Tongue (tissue), 2 donors: ENCODE results near the gene RAB11FIP3. TPM values are rescaled to one million over a fixed set of nuclear protein-coding genes. Genes with fewer than 3 reads are reported as not detected.

ENCODE experiments used
- DNase-seq: peaks from one replicate; pipeline ENCODE4 v3.0.0-alpha.2; 2015
- total RNA-seq: library from RNA; depleted of rRNA; stranded (reverse); fragments of >200 nt; gene quantifications from one replicate; pipeline ENCODE4 v1.2.3, GENCODE V29; 2014

Gene RAB11FIP3
- total RNA-seq, 1 donor from 2014 or later = 39.2 TPM

DNA sequence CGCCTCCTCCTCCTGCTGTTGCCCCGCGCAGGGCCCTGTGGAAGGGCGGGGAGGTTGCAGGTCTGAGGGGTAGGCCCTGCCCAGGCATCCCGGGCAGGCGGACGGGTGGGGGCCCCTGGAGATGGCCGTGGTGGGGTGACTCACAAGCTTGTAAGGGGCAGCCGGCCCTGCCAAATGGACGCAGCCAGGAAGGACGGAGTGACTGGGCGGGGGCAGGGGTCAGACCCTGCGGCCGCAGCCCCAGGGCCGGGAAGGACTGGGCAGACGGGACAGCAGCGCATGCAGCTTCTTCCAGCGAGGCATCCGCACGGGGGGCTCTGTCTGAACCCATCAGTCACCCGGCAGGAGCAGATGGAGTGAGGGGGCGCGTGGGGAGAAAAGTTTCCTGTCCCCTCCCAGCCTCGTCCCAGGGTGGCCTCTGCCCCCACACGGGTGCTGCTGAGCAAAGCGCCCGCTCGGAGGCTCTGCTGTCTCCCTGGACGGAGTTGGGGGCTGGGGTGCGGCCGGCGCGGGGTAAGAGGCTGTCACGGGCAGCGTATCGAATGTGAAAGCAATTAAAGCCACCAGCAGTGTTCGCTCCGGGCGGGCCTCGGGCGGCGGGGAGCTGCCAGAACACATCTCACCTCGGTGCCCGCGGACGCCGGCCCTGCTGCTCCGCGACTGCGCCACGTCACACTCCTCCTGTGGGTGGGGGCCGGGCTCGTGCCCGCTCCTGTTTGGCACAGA, 129.4 kb downstream of the RAB11FIP3 start:
- no peak for DNase-seq

- peak; percentile 57 for DNase-seq
Measured at GRCh38 chr16:555528-556473, 130.4 kb downstream of the RAB11FIP3 start.

DNA sequence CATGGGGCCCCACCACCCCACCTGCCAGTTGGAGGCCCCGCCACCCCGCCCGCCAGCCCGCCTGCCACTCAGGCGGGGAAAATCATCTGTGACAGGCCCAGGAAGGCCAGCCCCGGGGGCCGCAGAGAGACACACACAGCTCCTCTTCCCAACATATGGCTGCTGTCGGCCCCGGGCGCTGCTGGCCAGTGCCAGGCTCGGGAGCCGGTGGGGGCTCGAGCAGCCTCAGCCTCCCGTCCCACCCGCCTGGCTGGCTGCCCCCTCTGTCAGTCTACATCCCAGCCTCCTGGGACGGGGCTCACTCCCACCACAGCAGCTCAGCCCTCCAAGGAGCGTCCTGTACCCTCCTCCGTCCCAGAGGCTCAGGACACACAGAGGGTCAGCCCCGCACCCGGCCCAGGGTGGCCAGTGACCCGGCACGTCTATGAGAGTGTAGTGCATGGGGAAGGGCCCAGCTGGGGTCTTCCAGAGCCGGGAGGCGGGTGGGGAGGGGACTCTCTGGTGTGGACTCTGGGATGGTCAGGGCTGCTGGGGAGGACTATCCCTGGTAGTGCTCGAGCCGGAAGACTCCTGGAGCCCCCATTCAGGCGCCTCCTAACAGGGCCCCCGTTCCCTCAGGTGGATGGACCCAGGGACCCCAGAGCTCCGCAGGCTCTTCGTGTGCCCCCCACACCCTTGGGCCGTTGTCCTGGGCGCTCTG, 131.2 kb downstream of the RAB11FIP3 start:
- DNase-seq = no peak

DNA sequence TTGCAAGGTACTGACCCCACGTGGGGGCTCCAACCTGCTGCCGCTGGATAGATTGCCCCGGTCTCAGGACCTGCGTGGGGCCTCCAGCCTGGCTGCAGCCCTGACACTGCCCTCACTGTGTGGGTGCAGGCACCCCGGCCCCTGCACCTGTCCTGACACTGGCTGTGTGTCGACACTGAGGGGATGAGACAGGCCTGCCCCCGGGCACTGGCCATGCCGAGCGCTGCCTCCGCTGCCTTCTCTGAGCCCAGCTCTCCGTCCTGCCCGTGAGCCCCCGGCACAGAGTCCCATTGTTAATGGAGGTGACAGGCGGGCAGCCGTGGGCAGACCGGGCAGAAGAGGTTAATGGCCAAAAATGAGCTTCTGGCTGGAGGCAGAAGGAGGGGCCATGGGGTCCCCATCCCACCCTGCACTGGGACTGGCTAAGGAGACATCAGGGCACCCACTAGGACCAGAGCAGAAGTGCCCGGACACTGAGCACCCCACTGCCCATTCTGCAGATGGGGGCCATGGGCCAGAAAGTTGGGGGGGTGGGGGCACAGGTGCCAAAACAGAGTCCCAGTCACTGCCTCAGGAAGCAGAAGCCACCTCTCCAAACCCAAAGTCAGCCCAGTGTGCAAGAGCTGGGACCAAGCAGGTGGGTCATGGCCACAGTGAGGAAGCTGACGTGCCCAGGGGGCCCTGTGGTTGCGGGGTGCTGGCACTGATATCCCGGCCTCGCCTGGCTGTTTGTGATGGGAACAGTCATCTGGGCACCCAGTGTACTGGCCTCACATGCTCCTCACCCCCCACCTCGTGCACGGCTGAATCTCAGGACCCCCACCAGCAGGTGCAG, 132.2 kb downstream of the RAB11FIP3 start:
- DNase-seq = no peak

- DNase-seq = no peak
Measured at GRCh38 chr16:558298-559020, 133.0 kb downstream of the RAB11FIP3 start.

GRCh38 chr16:559021-559380, 133.6 kb downstream of the RAB11FIP3 start:
- DNase-seq = no peak

GRCh38 chr16:559411-560203, 134.2 kb downstream of the RAB11FIP3 start:
- no peak for DNase-seq

DNA sequence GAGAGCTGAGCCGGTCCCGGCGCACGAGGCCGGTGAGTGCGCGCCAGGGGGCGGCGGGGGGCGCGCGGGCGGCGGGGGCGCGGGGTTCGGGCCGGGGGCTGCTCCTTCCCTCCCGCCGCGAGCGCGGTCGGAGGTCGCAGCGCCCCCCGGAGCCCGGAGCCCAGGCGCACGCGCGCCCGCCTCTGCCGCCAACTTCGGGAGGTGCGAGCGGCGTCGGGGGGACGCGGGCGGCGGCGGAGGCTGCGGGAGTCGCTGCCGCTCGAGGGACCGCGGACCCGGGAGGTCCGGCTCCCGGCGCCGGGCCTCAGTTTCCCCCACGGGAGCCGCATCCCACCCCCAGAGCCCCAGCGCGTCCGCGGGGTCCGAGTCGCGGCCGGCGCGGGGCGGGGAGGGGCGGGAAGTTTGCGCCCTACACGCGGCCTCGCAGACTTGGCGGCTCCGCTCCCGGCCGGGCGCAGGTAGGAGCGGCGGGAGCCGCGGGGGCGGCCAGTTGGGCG, 134.8 kb downstream of the RAB11FIP3 start, which contains the start of gene PRR35:
TSS of gene PRR35 (plus strand) at position 191 of the 497 bp plus-strand sequence. CDS start 2,901 bp downstream, outside the sequence.
- DNase-seq = no peak

DNA sequence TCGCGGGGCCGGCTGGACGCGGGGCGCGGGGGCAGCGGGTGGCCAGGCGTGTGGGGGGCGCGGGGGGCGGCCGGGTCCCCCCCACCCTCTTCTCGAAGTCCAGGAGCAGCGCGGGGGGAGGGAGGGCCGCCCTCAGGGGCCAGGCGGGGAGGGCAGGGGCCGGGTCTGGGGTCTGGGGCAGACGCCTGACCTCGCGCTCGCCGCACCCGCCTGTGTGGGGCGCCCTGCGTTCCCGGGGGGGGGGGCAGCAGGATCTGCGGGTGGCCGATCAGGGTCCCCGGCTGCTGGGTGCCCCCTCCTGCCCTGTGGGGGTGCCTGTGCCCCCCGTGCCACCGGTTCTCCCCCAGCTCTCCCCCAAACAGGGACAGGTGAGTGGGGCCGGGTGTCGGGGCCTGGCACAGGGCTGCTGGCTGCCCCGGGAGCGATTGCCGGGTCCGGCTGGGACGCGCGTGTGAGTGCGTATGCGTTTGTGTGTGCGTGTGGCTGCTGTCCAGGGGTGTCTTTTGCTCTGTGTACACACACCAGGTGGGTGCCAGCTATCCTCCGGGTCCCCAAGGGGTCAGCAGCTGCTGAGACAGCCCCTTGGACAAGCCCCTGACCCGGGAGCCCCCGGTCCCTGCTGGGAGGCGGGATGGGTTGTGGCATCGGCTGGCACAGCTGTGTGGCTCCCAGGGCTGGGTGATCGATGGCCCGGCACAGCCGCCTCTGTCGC, 135.4 kb downstream of the RAB11FIP3 start:
- no peak for DNase-seq

DNA sequence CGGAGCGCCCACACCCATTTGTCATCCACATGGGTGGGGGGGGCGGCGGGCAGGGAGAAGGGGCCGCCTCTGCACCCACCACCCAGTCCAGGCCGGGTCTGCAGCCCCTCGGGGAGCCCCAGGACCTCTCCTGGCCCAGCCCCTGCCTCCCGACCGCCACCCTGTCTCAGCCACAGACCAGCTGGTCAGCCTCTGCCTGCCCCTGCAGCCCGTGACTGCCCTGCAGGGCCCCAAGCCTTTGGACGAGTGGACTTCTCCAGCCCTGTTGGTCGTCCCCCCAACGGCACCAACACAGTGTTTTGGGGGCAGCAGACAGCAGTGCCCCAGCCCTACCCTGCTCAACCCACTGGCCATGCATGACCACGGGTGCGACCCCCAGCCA, 136.0 kb downstream of the RAB11FIP3 start:
- no peak for DNase-seq

DNA sequence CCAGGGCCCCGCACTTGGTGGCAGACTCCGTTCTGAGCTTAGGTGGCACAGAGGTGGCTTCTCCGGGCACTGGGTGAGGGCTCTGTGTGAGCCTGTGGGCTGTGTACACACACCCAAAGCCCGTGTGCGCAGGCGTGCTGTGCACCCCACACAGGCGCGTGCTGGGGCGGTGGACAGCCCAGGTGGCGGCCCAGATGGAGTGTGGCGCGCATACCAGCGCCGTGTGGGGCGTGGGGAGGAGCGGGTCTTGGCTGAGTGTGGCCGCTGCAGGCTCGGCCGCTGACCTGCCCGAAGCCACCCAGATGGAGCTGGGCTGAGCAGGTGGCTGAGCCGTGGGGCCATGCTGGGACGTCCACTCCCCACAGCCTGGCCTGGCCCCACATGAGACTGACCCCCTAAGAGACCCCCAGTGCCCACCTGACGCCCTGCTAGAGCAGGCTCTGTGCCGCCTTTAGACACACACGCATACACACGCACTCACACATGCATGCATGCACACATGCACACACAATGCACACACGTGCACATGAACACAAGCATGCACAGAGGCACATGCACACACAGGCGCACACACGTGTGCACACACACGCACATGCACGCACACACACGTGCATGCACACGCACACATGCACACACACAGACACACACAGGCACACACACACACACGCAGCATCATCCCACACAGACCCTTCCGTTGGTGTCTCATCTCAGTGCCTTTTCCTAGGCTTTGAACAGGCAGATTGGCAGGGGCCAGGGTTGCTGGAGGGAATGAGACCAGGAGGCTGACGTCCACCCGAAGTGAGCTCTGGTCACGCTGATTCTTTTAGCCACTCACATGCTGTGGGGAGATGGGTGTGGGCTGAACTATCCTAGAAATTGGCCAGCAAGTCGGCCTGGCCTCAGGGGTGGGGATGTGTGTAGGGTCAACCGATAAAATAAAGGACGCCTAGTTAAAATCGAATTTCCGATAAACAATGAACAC, 136.8 kb downstream of the RAB11FIP3 start:
- DNase-seq = no peak

GRCh38 chr16:563072-563644, 137.7 kb downstream of the RAB11FIP3 start:
- no peak for DNase-seq

- DNase-seq = no peak
Measured at GRCh38 chr16:564690-565418, 139.4 kb downstream of the RAB11FIP3 start.

GRCh38 chr16:565419-566330, 140.2 kb downstream of the RAB11FIP3 start:
- no peak for DNase-seq

DNA sequence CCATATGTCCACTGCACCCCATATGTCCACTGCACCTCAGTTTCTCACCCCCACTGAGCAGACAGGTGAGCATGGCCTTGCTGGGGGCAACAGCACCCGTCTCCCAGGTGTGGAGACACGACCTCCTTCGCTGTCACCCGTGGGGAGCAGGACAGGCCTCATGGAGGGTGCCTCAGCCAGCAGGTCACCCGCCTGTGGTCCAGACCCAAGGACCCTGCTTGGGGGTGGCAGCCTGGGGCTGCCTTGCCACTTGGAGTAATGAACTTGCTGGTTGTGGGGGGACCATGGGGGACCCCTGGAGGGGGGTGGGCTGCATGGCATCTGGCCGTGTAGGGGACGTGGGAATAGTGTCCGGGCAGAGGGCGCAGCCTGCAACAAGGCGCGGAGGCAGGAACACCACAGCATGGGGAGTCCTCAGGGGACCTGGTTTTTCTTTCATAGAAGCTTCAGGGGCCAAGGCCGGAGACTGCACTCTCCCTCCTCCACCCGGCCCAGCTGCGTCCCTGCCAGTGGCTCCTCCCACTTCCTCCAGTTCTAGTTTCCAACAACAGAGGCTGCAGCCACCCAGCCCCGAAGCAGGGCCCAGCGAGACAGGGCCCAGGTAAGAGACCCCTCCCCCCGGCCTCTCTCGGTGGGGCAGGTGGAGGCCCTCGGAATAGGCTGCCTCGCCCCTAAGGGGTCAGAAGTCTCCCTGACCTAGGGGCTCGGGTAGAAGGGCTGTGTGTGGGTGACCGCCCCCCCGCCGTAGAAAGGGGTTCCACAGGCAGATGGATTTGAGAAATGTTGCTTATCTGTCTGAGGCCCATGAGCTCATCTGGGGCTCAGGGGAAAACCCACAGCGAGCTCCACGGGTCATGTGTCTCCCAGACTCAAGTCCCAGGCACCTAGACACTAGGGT, 141.3 kb downstream of the RAB11FIP3 start, which contains the start of gene NHLRC4:
TSS of gene NHLRC4 (plus strand) at position 531 of the 898 bp plus-strand sequence. CDS start 1,043 bp downstream, outside the sequence.
- DNase-seq = peak; percentile 81
